Kidney (tissue), 14 donors: ENCODE measurements around the gene CAP1. TPM values are rescaled to one million over a fixed set of nuclear protein-coding genes. Genes with fewer than 3 reads are reported as not detected.

Experiments
- DNase-seq, 5 donors: peaks; one replicate each; pipeline ENCODE4 v3.0.0-alpha.2; 2013 to 2020
- FAIRE-seq: peaks from 2 replicates; lab custom pipeline; 2012; peaks lifted over from hg19 to GRCh38; lab: Jason Lieb, UNC
- H3K27ac ChIP-seq, 2 donors: one replicate each; pipeline ENCODE4 v1.7.0; 2013; ENCODE audit warnings: low read depth in 2 of 2, low read length in 2 of 2, inconsistent platforms in 1 of 2
- H3K27me3 ChIP-seq: one replicate; pipeline ENCODE4 v1.7.1; 2013; ENCODE audit warnings: low read length, inconsistent platforms; ENCODE audit not compliant: control insufficient read depth, insufficient read depth
- H3K36me3 ChIP-seq, 3 donors: one replicate each; pipeline versions ENCODE4 v1.7.0 to v1.7.1; 2013; ENCODE audit warnings: low read length in 3 of 3, control low read depth in 1 of 3, inconsistent platforms in 1 of 3; ENCODE audit not compliant: insufficient read depth in 3 of 3, control insufficient read depth in 2 of 3
- H3K4me1 ChIP-seq, 3 donors: one replicate each; pipeline versions ENCODE4 v1.7.0 to v1.7.1; 2013; ENCODE audit warnings: low read length in 3 of 3, inconsistent platforms in 1 of 3, low read depth in 1 of 3; ENCODE audit not compliant: control insufficient read depth in 2 of 3, insufficient read depth in 2 of 3
- H3K4me3 ChIP-seq, 3 donors: one replicate each; pipeline versions ENCODE4 v1.7.0 to v1.8.1; 2013; ENCODE audit warnings: low read length in 3 of 3, control low read depth in 1 of 3, inconsistent platforms in 1 of 3
- H3K9ac ChIP-seq, 3 donors: one replicate each; pipeline versions ENCODE4 v1.7.0 to v1.7.1; 2013; ENCODE audit warnings: low read length in 3 of 3, control low read depth in 1 of 3, inconsistent platforms in 1 of 3
- H3K9me3 ChIP-seq, 3 donors: one replicate each; pipeline versions ENCODE4 v1.7.0 to v1.7.1; 2013; ENCODE audit warnings: low read length in 3 of 3, control low read depth in 1 of 3, inconsistent platforms in 1 of 3; ENCODE audit not compliant: control insufficient read depth in 2 of 3, insufficient read depth in 1 of 3
- intact Hi-C: fragments of 100-400 bp; cut with DNase I; formaldehyde crosslinking; loops from one replicate; pipeline ENCODE4 v1.11.1; 2022
- polyA plus RNA-seq: library from polyadenylated mRNA; stranded (reverse); fragments of 350-450 nt; fragmentation: Illumina TruSeq; extraction: RNeasy Lipid Tissue Mini Kit (QIAGEN cat#74804); gene quantifications from one replicate; pipeline ENCODE4 v1.2.3, GENCODE V29; 2014; ENCODE audit warnings: low read depth, low replicate concordance; ENCODE audit not compliant: insufficient read depth
- total RNA-seq: library from RNA; stranded (reverse); fragmentation: NEBNext Ultra II Directional; extraction: Animal tissue kit (Norgen Biotek cat#: 25700); gene quantifications from one replicate; pipeline ENCODE4 v1.2.1, GENCODE V29; 2021
- TF ChIP-seq, protein P1 (sequence below): IDR thresholded peaks from 3 replicates; pipeline ENCODE4 v1.5.1; 2012; ENCODE audit warnings: mild to moderate bottlenecking, moderate library complexity, borderline replicate concordance; ENCODE audit not compliant: insufficient read depth; ENCODE audit errors: extremely low read depth
- donor health status: control.
- donor health status: control.
- donor health status: control.
- donor health status: control.
- donor health status: control.
- donor health status: DM: yes; HTN: yes; CAD: no.
- donor health status: Normal renal cell carcinoma (clear cell type).

The CAP1 gene
- total and polyA plus RNA-seq, 2 donors from 2014 or later, result 128 to 328 TPM

DNA sequence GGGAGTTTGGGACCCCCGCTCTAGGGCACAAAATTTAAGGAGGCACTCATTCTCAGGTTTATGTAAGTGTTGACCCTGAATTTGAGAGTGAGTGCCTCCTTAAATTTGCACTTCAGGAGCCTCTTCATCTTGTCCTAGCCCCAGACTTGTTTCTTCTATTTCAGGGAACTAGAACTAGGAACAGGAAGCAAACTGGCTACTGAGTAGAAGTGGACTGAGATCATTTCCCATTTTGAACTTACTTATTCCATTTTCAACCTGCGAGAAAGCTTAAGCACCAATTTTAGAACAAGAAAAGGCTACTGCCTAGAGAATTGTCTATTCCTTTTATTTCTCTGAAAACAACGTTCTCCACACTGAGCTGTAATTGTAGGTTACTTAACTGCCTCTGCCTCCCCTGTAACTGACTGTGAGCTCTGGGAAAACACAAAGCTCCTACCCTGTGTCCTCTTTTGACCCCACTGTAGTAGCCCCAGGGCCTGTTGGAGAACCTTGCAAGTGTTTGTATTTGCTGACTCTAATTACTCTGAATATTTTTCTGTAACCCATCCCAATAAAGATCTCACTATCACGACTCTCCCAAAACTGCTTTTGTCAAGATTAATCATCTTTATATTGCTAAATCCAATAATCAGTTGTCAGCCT, 54.1 kb downstream of the CAP1 start:
- H3K36me3 ChIP-seq, result peaks cover 4 to 9% (median 9%) of the 10 kb centered on the region in 3 donors
- no peak overlapping the region for H3K27ac ChIP-seq
- no peak overlapping the region for H3K9ac ChIP-seq
- FAIRE-seq (no peak), DNase-seq (no peak)
- H3K9me3 ChIP-seq, result no peaks in the 10 kb centered on the region
- H3K27me3 ChIP-seq, result no peaks in the 10 kb centered on the region
- H3K4me1 ChIP-seq, result peaks cover 0 to 5% (median 4%) of the 10 kb centered on the region in 3 donors
- H3K4me3 ChIP-seq, result no peak overlapping the region
- intact Hi-C loops, result no loop called here
- TF ChIP-seq, protein P1, sequence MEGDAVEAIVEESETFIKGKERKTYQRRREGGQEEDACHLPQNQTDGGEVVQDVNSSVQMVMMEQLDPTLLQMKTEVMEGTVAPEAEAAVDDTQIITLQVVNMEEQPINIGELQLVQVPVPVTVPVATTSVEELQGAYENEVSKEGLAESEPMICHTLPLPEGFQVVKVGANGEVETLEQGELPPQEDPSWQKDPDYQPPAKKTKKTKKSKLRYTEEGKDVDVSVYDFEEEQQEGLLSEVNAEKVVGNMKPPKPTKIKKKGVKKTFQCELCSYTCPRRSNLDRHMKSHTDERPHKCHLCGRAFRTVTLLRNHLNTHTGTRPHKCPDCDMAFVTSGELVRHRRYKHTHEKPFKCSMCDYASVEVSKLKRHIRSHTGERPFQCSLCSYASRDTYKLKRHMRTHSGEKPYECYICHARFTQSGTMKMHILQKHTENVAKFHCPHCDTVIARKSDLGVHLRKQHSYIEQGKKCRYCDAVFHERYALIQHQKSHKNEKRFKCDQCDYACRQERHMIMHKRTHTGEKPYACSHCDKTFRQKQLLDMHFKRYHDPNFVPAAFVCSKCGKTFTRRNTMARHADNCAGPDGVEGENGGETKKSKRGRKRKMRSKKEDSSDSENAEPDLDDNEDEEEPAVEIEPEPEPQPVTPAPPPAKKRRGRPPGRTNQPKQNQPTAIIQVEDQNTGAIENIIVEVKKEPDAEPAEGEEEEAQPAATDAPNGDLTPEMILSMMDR, result no peak

DNA sequence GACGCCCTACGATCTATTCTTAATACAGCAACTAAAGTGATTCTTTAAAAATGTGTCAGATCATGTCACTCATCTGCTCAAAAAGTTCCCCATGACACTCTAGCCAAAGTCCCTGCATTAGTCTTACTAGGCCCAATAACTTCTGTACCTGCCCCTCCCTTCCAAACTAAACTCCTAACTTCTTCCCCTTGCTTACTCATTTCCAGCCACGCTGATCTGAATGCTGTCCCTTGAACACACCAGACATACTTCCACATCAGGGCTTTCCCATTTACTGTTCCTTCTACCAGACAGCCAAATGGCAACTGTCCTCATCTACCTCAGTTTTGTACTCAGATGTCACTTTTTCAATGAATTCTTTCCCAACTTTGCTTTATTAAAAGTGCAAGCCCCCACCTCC, 55.3 kb downstream of the CAP1 start:
- intact Hi-C loops, result no loop called here
- Histone ChIP-seq H3K9ac (no peak overlapping the region), H3K4me1 (peaks cover 0 to 5% (median 4%) of the 10 kb centered on the region in 3 donors), H3K4me3 (no peak overlapping the region), H3K36me3 (peaks cover 3 to 6% (median 4%) of the 10 kb centered on the region in 3 donors), H3K27ac (no peak overlapping the region), H3K9me3 (no peaks in the 10 kb centered on the region), H3K27me3 (no peaks in the 10 kb centered on the region)
- FAIRE-seq (no peak), DNase-seq (no peak)
- TF ChIP-seq, protein P1, result no peak

DNA sequence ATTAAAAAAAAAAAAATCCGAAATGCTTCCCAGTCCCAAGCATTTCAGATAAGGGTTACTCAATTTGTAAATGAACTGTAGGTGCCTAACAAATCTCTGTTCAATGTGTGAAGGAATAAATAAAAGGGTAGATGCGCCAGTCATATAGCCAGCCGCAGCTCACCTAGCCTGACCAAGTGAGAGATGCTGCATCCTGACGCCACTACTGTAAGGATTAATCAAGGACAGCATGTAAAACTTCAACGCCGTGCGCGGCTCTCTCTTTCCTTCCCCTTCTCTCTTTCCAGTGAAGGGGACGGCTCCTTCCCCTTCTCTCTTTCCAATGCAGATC, 56.1 kb downstream of the CAP1 start:
- DNase-seq, result no peak
- FAIRE-seq, result no peak
- TF ChIP-seq, protein P1, result no peak
- peaks cover 0 to 5% (median 4%) of the 10 kb centered on the region in 3 donors for H3K4me1 ChIP-seq
- peak overlapping the region; percentile 69 to 92 (median 89) for H3K4me3 ChIP-seq
- H3K9me3 ChIP-seq, result no peaks in the 10 kb centered on the region
- peak overlapping the region; percentile 6 to 66 (median 32) for H3K9ac ChIP-seq
- H3K27ac ChIP-seq, result peak overlapping the region in 1 of 2 donors; percentile 59
- H3K36me3 ChIP-seq, result peaks cover 0 to 4% (median 4%) of the 10 kb centered on the region in 3 donors
- intact Hi-C loops, result no loop called here
- H3K27me3 ChIP-seq, result no peaks in the 10 kb centered on the region
